ENCODE results near the gene SEC61B.
A peak's percentile ranks its signal among the peaks of the same experiment; 100 is the strongest.

Gene SEC61B

GRCh38 chr9:99221621-99222415, at the start of gene SEC61B, which contains the start of gene ALG2:
TSS of gene SEC61B (plus strand) at chr9:99222282. CDS start at chr9:99222364, 82 bp downstream.
TSS of gene ALG2 (minus strand) at chr9:99221942. CDS start at chr9:99221894, 48 bp downstream.
- DNase-seq (ENCODE audit: low read depth): peak; percentile 94

- DNase-seq (ENCODE audit: low read depth): no peak
These were observed 48.2 kb upstream of the SEC61B start for GRCh38 chr9:99173570-99174504.

GRCh38 chr9:99176527-99177013, 45.5 kb upstream of the SEC61B start:
- DNase-seq (ENCODE audit: low read depth): no peak

- DNase-seq (ENCODE audit: low read depth): no peak
These were observed 44.3 kb upstream of the SEC61B start for GRCh38 chr9:99177576-99178366.

GRCh38 chr9:99178912-99179872, 42.9 kb upstream of the SEC61B start:
- no peak for DNase-seq (ENCODE audit: low read depth)

- DNase-seq (ENCODE audit: low read depth): peak; percentile 64
These were observed 41.9 kb upstream of the SEC61B start for GRCh38 chr9:99180199-99180598.

GRCh38 chr9:99180662-99181061, 41.4 kb upstream of the SEC61B start:
- no peak for DNase-seq (ENCODE audit: low read depth)

GRCh38 chr9:99181206-99181605, 40.9 kb upstream of the SEC61B start:
- DNase-seq (ENCODE audit: low read depth): no peak

- peak; percentile 83 for DNase-seq (ENCODE audit: low read depth)
These were observed 40.5 kb upstream of the SEC61B start for GRCh38 chr9:99181621-99182020.

GRCh38 chr9:99182356-99182755, 39.7 kb upstream of the SEC61B start:
- peak; percentile 39 for DNase-seq (ENCODE audit: low read depth)

GRCh38 chr9:99183616-99184015, 38.5 kb upstream of the SEC61B start:
- no peak for DNase-seq (ENCODE audit: low read depth)

GRCh38 chr9:99184110-99184474, 38.0 kb upstream of the SEC61B start:
- DNase-seq (ENCODE audit: low read depth): no peak

GRCh38 chr9:99184475-99185347, 37.4 kb upstream of the SEC61B start:
- peak; percentile 85 for DNase-seq (ENCODE audit: low read depth)

GRCh38 chr9:99185348-99185632, 36.8 kb upstream of the SEC61B start:
- DNase-seq (ENCODE audit: low read depth): no peak

GRCh38 chr9:99185934-99186333, 36.1 kb upstream of the SEC61B start:
- DNase-seq (ENCODE audit: low read depth): no peak

- DNase-seq (ENCODE audit: low read depth): no peak
These were observed 34.8 kb upstream of the SEC61B start for GRCh38 chr9:99187311-99187710.

- DNase-seq (ENCODE audit: low read depth): no peak
These were observed 32.9 kb upstream of the SEC61B start for GRCh38 chr9:99189186-99189585.

GRCh38 chr9:99189887-99190596, 32.0 kb upstream of the SEC61B start:
- DNase-seq (ENCODE audit: low read depth): no peak

GRCh38 chr9:99190597-99191283, 31.3 kb upstream of the SEC61B start:
- no peak for DNase-seq (ENCODE audit: low read depth)
